Stimulated activated naive CD8-positive, alpha-beta T cell treated with anti-CD3 and anti-CD28 coated beads, Interleukin-15, amount 100 ng/mL, for 72 hours (primary cell): ENCODE measurements around the gene ELF2.
"Not testable (repeated sequence)": the region's sequence is repeated elsewhere in the genome, so short reads cannot be mapped to it uniquely, and the experiment has no call there.

Source experiments
- ATAC-seq: fragments of 150-1000 bp; cut with Tn5 transposase; 2 replicates; pipeline ENCODE4 v1.10.0; 2021; ENCODE audit warnings: mild to moderate bottlenecking, moderate library complexity
- DNase-seq, 2 donors: peaks; one replicate each; pipeline ENCODE4 v3.0.0; 2021 to 2022
- H3K27ac Mint-ChIP-seq, 2 donors: one replicate each; pipeline ENCODE4 v1.8.0; 2022; ENCODE audit warnings: mild to moderate bottlenecking in 2 of 2, mixed read lengths in 2 of 2, moderate library complexity in 2 of 2
- H3K27me3 Mint-ChIP-seq: one replicate; pipeline ENCODE4 v1.8.0; 2022; ENCODE audit warnings: mixed read lengths
- H3K4me1 Mint-ChIP-seq: one replicate; pipeline ENCODE4 v1.8.0; 2022; ENCODE audit warnings: mild to moderate bottlenecking, mixed read lengths
- H3K4me3 Mint-ChIP-seq, 2 donors: one replicate each; pipeline ENCODE4 v1.8.0; 2022; ENCODE audit warnings: mild to moderate bottlenecking in 2 of 2, mixed read lengths in 2 of 2, moderate library complexity in 1 of 2
- H3K9me3 Mint-ChIP-seq, 2 donors: one replicate each; pipeline ENCODE4 v1.8.0; 2022; ENCODE audit warnings: mixed read lengths in 2 of 2

Gene ELF2

GRCh38 chr4:139200102-139200501 is 23.1 kb upstream of the ELF2 start:
- no peak overlapping the region for H3K4me3 Mint-ChIP-seq
- H3K9me3 Mint-ChIP-seq = no peaks in the 10 kb centered on the region
- ATAC-seq = no peak
- no peak for DNase-seq
- no peak overlapping the region for H3K27ac Mint-ChIP-seq
- peaks cover 12% of the 10 kb centered on the region for H3K27me3 Mint-ChIP-seq
- no peaks in the 10 kb centered on the region for H3K4me1 Mint-ChIP-seq

- H3K9me3 Mint-ChIP-seq, DNase-seq, ATAC-seq, H3K4me3 Mint-ChIP-seq, H3K27ac Mint-ChIP-seq, H3K4me1 Mint-ChIP-seq: not testable (repeated sequence)
- peaks cover 12% of the 10 kb centered on the region for H3K27me3 Mint-ChIP-seq
Observed at GRCh38 chr4:139197214-139197613, 20.2 kb upstream of the ELF2 start.

DNA sequence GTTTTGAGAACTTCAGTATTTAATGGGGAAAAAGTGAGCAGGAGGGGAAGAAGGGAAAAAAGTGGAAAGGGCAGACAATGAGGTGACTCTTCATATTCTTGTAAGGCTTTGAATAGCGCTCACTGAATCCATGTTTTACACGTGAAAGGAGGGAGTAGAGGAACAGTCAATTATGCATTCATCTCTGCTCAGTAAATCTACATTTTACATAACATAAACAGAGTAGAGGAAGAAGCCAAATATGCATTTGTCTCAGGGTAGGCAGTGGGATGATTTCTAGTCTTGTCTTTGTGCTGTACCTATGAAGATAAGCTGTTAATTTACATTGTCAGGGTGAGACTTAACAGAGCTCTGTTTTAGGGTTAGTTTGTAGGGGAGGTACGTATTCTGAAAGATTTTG is 19.4 kb upstream of the ELF2 start:
- Mint-ChIP-seq H3K4me3 (no peak overlapping the region), H3K4me1 (no peaks in the 10 kb centered on the region), H3K27ac (no peak overlapping the region), H3K9me3 (no peaks in the 10 kb centered on the region), H3K27me3 (peaks cover 12% of the 10 kb centered on the region)
- DNase-seq (no peak), ATAC-seq (no peak)

DNA sequence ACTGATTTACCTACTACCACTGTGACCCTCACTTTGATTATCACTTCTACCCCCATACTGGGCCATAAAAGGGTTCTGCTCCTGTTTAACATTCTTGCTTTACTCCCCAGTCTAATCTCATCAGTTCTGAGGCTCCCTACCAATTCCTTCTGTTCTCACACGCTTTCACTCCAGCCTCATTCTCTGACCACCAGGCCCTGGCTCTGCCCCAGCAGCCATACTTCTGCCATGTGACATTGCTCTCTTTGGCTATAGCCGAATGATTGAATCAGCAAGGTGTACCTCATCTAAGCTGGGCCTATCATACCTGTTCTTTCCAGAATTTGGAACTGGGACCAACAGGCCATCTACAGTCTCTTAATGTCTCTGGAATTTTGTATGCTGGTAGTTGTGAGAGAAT is 14.4 kb upstream of the ELF2 start:
- Mint-ChIP-seq H3K27ac (no peak overlapping the region), H3K4me1 (no peaks in the 10 kb centered on the region), H3K27me3 (no peaks in the 10 kb centered on the region), H3K9me3 (no peaks in the 10 kb centered on the region), H3K4me3 (no peak overlapping the region)
- ATAC-seq (no peak), DNase-seq (no peak)

GRCh38 chr4:139189972-139190371 is 13.0 kb upstream of the ELF2 start:
- Mint-ChIP-seq H3K27me3 (no peaks in the 10 kb centered on the region), H3K4me1 (no peaks in the 10 kb centered on the region), H3K9me3 (no peaks in the 10 kb centered on the region), H3K4me3 (no peak overlapping the region), H3K27ac (no peak overlapping the region)
- ATAC-seq (no peak), DNase-seq (no peak)

- Mint-ChIP-seq H3K4me3 (no peak overlapping the region), H3K9me3 (no peaks in the 10 kb centered on the region), H3K27me3 (no peaks in the 10 kb centered on the region), H3K27ac (no peak overlapping the region), H3K4me1 (no peaks in the 10 kb centered on the region)
- no peak for ATAC-seq
- no peak for DNase-seq
Observed at GRCh38 chr4:139189417-139189749, 12.4 kb upstream of the ELF2 start.

GRCh38 chr4:139188648-139189416 is 11.8 kb upstream of the ELF2 start:
- no peak for DNase-seq
- Mint-ChIP-seq H3K27ac (no peak overlapping the region), H3K9me3 (no peaks in the 10 kb centered on the region), H3K27me3 (no peaks in the 10 kb centered on the region), H3K4me1 (no peaks in the 10 kb centered on the region), H3K4me3 (no peak overlapping the region)
- ATAC-seq = no peak

- DNase-seq (no peak), ATAC-seq (peak; percentile 45)
- Mint-ChIP-seq H3K27me3 (no peaks in the 10 kb centered on the region), H3K4me1 (no peaks in the 10 kb centered on the region), H3K27ac (no peak overlapping the region), H3K9me3 (no peaks in the 10 kb centered on the region), H3K4me3 (no peak overlapping the region)
Observed at GRCh38 chr4:139184129-139184528, 7.1 kb upstream of the ELF2 start.

DNA sequence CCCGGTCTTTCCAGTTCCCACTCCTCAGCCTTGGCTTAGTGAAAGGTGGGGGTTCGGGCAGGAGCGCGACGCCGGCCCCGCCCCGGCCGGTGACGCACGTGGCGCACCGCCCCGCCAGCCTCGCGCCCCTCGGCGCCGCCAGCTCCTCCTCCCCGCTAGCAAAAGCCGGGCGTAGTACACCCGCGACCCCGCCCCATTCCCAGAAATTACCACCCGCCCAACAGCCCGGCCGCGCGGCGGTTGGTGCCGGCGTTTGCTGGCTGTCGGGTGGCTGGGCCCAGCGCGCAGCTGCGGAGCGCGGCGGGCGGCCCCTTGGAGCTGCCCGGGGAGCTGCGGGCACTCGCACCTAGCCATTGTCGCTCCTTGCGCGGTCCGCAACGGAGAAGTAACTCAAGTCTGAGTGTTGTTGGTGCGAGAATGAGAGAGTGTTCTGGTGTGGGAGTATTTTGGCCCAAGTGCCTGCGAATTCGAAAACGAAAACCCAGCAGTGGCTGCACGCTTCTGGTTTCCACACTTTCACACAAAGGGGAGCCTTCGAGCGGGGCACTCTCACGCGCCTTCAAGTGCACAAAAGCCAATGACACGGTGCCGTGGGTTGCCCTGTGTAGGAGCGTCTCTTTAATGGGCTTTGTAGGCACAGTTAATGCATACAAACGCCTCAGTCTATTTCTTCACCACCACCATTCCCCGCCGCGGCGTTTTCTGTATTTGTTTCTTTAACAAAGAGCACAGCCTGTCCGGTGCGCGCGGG is 1.0 kb upstream of the ELF2 start:
- peak overlapping the region; percentile 94 for H3K4me3 Mint-ChIP-seq
- H3K27ac Mint-ChIP-seq = peak overlapping the region; percentile 52 to 99
- ATAC-seq = peak; percentile 79
- peaks cover 20% of the 10 kb centered on the region for H3K27me3 Mint-ChIP-seq
- peak; percentile 90 to 92 for DNase-seq
- peaks cover 17% of the 10 kb centered on the region for H3K4me1 Mint-ChIP-seq
- no peaks in the 10 kb centered on the region for H3K9me3 Mint-ChIP-seq

DNA sequence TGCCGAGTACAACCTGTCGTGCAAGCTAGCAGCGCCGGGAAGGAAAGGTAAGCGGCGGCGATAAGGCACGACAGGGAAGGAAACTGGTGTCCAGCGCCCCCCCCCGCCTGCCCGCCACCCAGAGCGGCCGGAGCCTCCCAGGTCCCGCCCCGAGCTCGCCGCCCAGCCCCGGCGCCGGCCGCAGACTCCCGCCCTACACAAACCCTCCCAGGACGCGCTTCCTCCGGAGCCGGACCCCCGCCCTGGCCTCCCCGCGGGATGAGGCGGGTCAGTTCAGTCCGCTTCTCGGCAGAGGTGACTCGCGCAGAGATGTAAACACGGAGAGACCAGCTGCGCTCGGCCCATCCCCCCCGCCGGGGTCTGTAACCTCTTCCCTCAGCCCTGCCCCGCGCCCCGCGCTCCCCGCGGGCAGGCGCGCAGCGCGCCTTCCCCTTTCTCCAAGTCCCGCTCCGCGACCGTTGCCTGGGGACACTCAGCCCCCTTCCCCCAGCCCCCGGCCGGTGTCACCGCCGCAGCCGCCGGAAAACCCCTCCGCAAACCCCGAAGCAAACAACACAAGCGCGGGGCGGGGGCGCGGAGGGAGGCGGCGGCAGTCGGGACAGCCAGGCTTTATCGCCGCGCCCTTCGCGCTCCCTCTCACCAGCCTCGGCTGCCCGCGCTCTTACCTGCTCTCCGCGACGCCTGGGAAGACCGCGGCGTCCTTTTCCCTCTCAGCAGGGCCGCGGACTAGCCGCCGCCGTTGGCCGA is 543 bp downstream of the ELF2 start:
- DNase-seq = peak; percentile 67 to 70
- Mint-ChIP-seq H3K9me3 (no peaks in the 10 kb centered on the region), H3K4me1 (peaks cover 23% of the 10 kb centered on the region)

GRCh38 chr4:139175646-139176301 is 1.2 kb downstream of the ELF2 start:
- Mint-ChIP-seq H3K27me3 (peaks cover 20% of the 10 kb centered on the region), H3K9me3 (no peaks in the 10 kb centered on the region), H3K27ac (peak overlapping the region in 1 of 2 donors; percentile 94), H3K4me3 (peak overlapping the region; percentile 94), H3K4me1 (peaks cover 23% of the 10 kb centered on the region)
- DNase-seq = peak in 1 of 2 donors; percentile 25
- ATAC-seq = no peak

More for the DNA sequence above, 543 bp downstream of the ELF2 start:
- ATAC-seq = peak; percentile 49
- peak overlapping the region; percentile 94 for H3K4me3 Mint-ChIP-seq
- peak overlapping the region in 1 of 2 donors; percentile 94 for H3K27ac Mint-ChIP-seq
- H3K27me3 Mint-ChIP-seq = peaks cover 20% of the 10 kb centered on the region

DNA sequence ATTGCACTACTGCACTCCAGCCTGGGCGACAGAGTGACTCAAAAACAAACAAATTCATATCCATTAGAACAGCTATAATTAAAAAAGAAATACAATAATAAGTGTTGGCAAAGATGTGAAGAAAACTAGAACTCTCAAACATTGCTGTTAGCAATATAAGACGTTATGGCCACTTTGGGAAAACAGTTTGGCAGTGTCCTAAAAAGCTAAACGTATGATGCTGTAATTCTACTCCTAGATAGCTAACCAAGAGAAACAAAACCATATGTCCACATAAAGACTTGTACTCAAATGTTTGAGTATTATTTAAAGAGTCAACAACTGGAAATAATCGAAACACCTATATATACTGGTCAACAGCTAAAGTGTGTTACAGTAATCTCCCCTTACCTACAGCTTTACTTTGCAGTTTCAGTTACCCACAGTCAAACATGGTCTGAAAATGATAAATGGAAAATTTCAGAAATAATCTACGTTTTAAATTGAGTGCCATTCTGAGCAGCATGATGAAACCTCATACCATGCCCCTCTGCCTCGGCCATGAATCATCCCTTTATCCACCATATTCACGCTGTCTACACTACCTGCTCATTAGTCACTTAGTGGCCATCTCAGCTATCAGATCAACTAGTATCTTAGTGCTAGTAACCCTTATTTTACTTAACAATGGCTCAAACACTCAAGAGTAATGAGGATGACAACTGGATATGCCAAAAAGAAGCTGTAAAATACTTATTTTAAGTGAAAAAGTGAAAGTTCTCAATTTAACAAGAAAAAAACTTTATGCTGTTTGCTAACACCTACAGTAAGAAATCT is 4.9 kb downstream of the ELF2 start:
- peaks cover 14% of the 10 kb centered on the region for H3K4me1 Mint-ChIP-seq
- no peak overlapping the region for H3K27ac Mint-ChIP-seq
- DNase-seq (no peak), ATAC-seq (peak; percentile 35)
- H3K27me3 Mint-ChIP-seq = peaks cover 12% of the 10 kb centered on the region
- no peak overlapping the region for H3K4me3 Mint-ChIP-seq
- no peaks in the 10 kb centered on the region for H3K9me3 Mint-ChIP-seq

DNA sequence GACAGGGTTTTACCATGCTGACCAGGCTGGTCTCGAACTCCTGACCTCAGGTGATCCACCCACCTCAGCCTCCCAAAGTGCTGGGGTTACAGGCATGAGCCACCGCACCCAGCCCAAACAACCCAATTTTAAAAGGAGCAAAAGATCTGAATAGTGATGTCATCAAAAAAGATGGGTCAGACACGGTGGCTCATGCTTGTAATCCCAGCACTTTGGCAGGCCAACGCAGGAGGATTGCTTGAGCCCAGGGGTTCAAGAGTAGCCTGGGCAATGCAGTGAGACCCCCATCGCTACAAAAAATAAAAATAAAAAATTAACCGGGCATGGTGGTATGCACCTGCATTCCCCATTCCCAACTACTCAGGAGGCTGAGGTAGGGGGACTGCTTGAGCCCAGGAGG is 6.1 kb downstream of the ELF2 start:
- ATAC-seq (no peak), DNase-seq (no peak)
- Mint-ChIP-seq H3K27me3 (peaks cover 10% of the 10 kb centered on the region), H3K27ac (no peak overlapping the region), H3K4me3 (no peak overlapping the region), H3K4me1 (peaks cover 12% of the 10 kb centered on the region), H3K9me3 (no peaks in the 10 kb centered on the region)

DNA sequence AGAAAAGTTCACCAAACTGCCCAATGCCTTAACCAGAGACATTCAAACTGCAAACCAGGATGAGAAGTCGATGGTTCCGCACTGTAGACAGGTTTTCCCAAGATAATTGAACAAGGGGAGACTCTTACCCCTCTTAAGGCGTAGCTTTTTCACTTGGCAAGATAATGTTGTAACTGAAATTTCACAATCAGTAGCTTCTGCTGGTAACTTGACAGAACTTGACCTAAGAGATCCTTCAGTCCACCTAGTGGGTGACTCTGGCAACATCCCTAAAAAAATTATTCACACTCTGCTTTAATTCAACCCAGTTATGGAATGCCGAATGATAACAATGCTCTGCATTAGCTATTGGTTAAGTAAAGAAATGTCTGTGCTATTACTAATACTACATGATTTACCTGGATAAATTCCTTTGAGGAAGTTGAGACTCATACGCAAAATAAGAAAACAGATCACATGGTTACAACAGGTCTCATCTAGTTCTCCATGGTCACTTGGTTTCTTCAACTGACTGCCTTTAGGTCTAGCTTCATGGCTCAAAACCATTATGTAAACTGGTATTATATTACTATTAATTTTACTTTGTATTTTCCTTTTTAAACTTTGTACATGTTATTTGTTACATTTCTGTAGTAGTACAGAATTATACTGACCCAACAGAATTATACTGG is 9.1 kb downstream of the ELF2 start:
- Mint-ChIP-seq H3K4me3 (no peak overlapping the region), H3K27me3 (no peaks in the 10 kb centered on the region), H3K4me1 (peaks cover 15% of the 10 kb centered on the region), H3K9me3 (no peaks in the 10 kb centered on the region), H3K27ac (no peak overlapping the region)
- no peak for DNase-seq
- ATAC-seq = no peak
